Neural progenitor cell (in vitro differentiated cells): ENCODE data around the gene FARS2.

ENCODE experiments used
- CTCF ChIP-seq: fragments of 200-600 bp; sonication (generic); IDR thresholded peaks from 2 replicates; pipeline ENCODE4 v1.5.1; 2017; ENCODE audit warnings: antibody characterized with exemption, mild to moderate bottlenecking
- EZH2 ChIP-seq: fragments of 200-600 bp; sonication (generic); IDR thresholded peaks from 2 replicates; pipeline ENCODE4 v1.6.1; 2017; ENCODE audit warnings: antibody characterized with exemption, mild to moderate bottlenecking, moderate library complexity
- EZH2phosphoT487 ChIP-seq: fragments of 200-600 bp; sonication (generic); IDR thresholded peaks from 2 replicates; pipeline ENCODE4 v1.6.1; 2017; ENCODE audit warnings: antibody characterized with exemption

- TF ChIP-seq CTCF (no peak), EZH2 (no peak), EZH2phosphoT487 (no peak)
Observed at GRCh38 chr6:5450073-5450472, 188.8 kb downstream of the FARS2 start.
